Adrenal gland (tissue), 5 donors: Measurements from ENCODE around the gene TPSB2.

Source experiments
- CTCF ChIP-seq, 6 experiments: fragments of 450-650 bp in 4 of 6; fragments of 200-600 bp in 2 of 6; sonication (generic) in 1 of 6; IDR thresholded peaks; 1 replicate in 5 of 6; 2 replicates in 1 of 6; pipeline versions ENCODE4 v1.5.1 to v1.8.0; 2016 to 2021; ENCODE audit warnings: antibody characterized with exemption in 6 of 6, mild to moderate bottlenecking in 2 of 6, moderate library complexity in 1 of 6
- POLR2A ChIP-seq, 2 donors: fragments of 450-650 bp; IDR thresholded peaks; one replicate each; pipeline ENCODE4 v1.6.1; 2017; ENCODE audit warnings: antibody characterized with exemption in 2 of 2, mild to moderate bottlenecking in 2 of 2, moderate library complexity in 1 of 2
- donor health status: DM: no; HTN: no; CAD: no.

- TF ChIP-seq POLR2A (IDR thresholded peaks at IDR 0.05) (no peak), CTCF (IDR thresholded peaks at IDR 0.05) (no peak)
Measured at GRCh38 chr16:1206786-1207185, 23.2 kb downstream of the TPSB2 start.
